IPS-15b (cell line): ENCODE data around the gene TOMM40L.
A peak's percentile ranks its signal among the peaks of the same experiment; 100 is the strongest.

Experiments used
- H3K27me3 ChIP-seq: one replicate; pipeline ENCODE4 v1.6.1; 2013; ENCODE audit warnings: low read length; ENCODE audit not compliant: control insufficient read depth, insufficient read depth
- H3K36me3 ChIP-seq: one replicate; pipeline ENCODE4 v1.6.1; 2013; ENCODE audit warnings: low read length; ENCODE audit not compliant: control insufficient read depth, insufficient read depth
- H3K4me1 ChIP-seq: one replicate; pipeline ENCODE4 v1.6.1; 2013; ENCODE audit warnings: mild to moderate bottlenecking, low read length; ENCODE audit not compliant: control insufficient read depth, insufficient read depth
- H3K4me3 ChIP-seq: one replicate; pipeline ENCODE4 v1.5.1; 2013; ENCODE audit warnings: low read depth, low read length
- H3K9ac ChIP-seq: one replicate; pipeline ENCODE4 v1.6.1; 2013; ENCODE audit warnings: low read depth, mild to moderate bottlenecking, low read length
- H3K9me3 ChIP-seq: one replicate; pipeline ENCODE4 v1.6.1; 2013; ENCODE audit warnings: mild to moderate bottlenecking, low read length; ENCODE audit not compliant: control insufficient read depth, insufficient read depth

TOMM40L gene

DNA sequence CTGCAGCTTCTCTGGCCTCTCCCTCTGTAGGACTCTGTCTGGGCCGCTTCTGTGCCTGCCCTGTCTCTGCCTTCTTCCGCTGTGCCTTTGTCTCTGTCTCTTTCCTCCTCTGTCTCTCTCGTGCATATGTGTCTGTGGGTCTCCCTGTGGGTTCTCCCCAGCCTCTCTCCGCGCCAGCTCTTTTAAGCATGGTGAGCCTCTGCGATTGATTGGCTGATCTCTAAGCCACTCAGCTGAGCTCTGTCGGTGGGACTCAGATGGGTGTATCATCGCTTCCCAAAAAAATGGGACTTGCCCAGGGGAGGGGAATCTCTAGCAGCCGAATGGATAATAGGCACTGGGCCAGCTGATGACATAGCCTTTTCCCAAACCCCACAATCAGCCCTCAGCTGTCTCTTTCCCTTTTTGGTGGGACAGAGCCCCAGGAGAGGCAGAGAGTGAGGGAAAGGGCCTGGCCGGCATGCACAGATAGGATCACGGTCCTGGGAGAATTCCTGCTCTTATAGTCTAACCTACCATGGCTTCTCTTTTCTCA, 26.9 kb upstream of the TOMM40L start, which contains the start of gene ADAMTS4:
Gene ADAMTS4, minus strand, starts transcription at position 158 of the 535 bp plus-strand sequence. CDS start 427 bp downstream, outside the sequence.
- H3K4me1 ChIP-seq, result peaks cover 46% of the 10 kb centered on the region
- no peaks in the 10 kb centered on the region for H3K27me3 ChIP-seq
- no peaks in the 10 kb centered on the region for H3K9me3 ChIP-seq
- H3K9ac ChIP-seq, result peak within 1 kb of the TSS; percentile 88
- peaks cover 19% of the 10 kb centered on the region for H3K36me3 ChIP-seq
- H3K4me3 ChIP-seq, result peak within 1 kb of the TSS; percentile 50

DNA sequence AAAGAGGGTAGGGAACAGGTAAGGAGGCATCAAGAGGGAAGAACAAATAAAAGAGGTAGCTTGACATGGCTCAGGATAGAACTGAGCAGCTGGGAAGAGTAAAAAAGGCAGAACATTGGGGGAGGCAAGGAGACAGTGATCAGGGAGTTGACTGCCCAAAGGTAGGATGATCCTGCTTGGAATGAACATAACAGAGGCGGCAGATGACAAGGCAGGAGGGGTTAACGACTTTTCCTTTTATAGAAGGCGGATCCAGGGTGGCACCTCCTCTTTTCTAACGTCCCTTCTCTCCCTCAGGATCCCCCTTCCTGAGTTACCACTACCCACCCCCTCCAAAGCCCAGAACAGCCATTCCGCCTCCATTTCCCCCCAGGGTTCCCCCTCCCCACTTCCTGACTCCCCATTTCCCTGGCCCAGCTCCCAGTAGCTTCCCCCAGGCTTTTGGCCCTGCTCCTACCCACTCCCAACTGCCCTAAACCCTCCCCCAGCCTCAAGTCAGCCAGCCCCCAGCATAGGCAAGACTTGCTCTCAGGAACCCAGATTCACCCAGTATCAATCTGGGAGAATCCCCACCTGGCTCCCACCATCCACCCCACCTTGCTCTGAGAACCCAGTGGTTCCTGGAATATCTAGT, 26.2 kb upstream of the TOMM40L start:
- Histone ChIP-seq H3K9ac (peak overlapping the region; percentile 88), H3K36me3 (peaks cover 25% of the 10 kb centered on the region), H3K27me3 (no peaks in the 10 kb centered on the region), H3K9me3 (no peaks in the 10 kb centered on the region), H3K4me3 (peak overlapping the region; percentile 50), H3K4me1 (peaks cover 46% of the 10 kb centered on the region)

DNA sequence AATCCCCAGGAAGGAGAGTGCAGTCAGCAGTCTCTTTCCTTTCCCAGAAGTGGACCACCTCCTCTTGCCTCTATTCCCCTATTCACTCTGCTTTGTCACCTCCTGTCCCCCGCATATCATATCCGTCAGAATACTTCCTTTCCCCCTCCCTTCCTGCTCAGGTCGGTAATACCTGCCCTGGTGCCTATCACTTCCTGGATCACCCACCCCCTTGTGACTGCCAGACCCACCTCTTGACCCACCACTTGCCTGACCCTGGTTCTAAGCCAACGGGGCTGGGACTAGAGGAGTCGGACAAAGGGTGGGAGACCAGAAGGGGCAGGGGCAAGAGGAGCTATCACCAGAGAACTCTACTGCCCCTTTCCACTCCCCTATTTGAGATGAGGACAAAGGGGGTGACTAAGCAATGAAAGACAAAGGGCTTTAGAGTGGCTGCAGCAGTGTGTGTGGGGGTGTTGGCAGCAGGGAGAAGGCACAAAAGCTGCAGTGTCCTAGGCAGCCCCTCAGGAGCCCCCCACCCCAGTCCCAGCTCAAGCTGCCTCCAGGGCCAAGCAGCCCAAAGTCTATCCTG, 25.4 kb upstream of the TOMM40L start:
- H3K9me3 ChIP-seq, result no peaks in the 10 kb centered on the region
- peaks cover 22% of the 10 kb centered on the region for H3K36me3 ChIP-seq
- peaks cover 46% of the 10 kb centered on the region for H3K4me1 ChIP-seq
- peak overlapping the region; percentile 88 for H3K9ac ChIP-seq
- peak overlapping the region; percentile 32 for H3K4me3 ChIP-seq
- no peaks in the 10 kb centered on the region for H3K27me3 ChIP-seq

- Histone ChIP-seq H3K36me3 (peaks cover 18% of the 10 kb centered on the region), H3K4me3 (peak overlapping the region; percentile 98), H3K9ac (peak overlapping the region; percentile 88), H3K9me3 (no peaks in the 10 kb centered on the region), H3K27me3 (no peaks in the 10 kb centered on the region), H3K4me1 (peaks cover 46% of the 10 kb centered on the region)
Observed at GRCh38 chr1:161200992-161201835, 24.6 kb upstream of the TOMM40L start.

- Histone ChIP-seq H3K4me3 (peak within 1 kb of the TSS; percentile 98), H3K36me3 (peaks cover 20% of the 10 kb centered on the region), H3K4me1 (peaks cover 38% of the 10 kb centered on the region)
Observed at GRCh38 chr1:161201836-161202712, 23.8 kb upstream of the TOMM40L start, which contains the start of gene NDUFS2. TSS of gene NDUFS2 (plus strand) at chr1:161202367. CDS start at chr1:161202386, 19 bp downstream.

GRCh38 chr1:161206411-161207140, 19.3 kb upstream of the TOMM40L start:
- H3K9me3 ChIP-seq, result no peaks in the 10 kb centered on the region
- no peaks in the 10 kb centered on the region for H3K27me3 ChIP-seq
- H3K9ac ChIP-seq, result no peak overlapping the region
- H3K36me3 ChIP-seq, result peaks cover 37% of the 10 kb centered on the region
- peaks cover 4% of the 10 kb centered on the region for H3K4me1 ChIP-seq
- no peak overlapping the region for H3K4me3 ChIP-seq

More at GRCh38 chr1:161201836-161202712, 23.8 kb upstream of the TOMM40L start, which contains the start of gene NDUFS2:
- H3K9me3 ChIP-seq, result no peaks in the 10 kb centered on the region
- peak within 1 kb of the TSS; percentile 95 for H3K9ac ChIP-seq
- H3K27me3 ChIP-seq, result no peaks in the 10 kb centered on the region

- Histone ChIP-seq H3K36me3 (peaks cover 43% of the 10 kb centered on the region), H3K9me3 (no peaks in the 10 kb centered on the region), H3K27me3 (no peaks in the 10 kb centered on the region), H3K4me1 (peaks cover 4% of the 10 kb centered on the region), H3K4me3 (no peak overlapping the region), H3K9ac (no peak overlapping the region)
Observed at GRCh38 chr1:161207173-161207572, 18.7 kb upstream of the TOMM40L start.

- Histone ChIP-seq H3K4me3 (no peak overlapping the region), H3K36me3 (peaks cover 46% of the 10 kb centered on the region), H3K9me3 (no peaks in the 10 kb centered on the region), H3K4me1 (peaks cover 3% of the 10 kb centered on the region), H3K9ac (no peak overlapping the region), H3K27me3 (no peaks in the 10 kb centered on the region)
Observed at GRCh38 chr1:161209790-161210409, 16.0 kb upstream of the TOMM40L start.

- H3K9me3 ChIP-seq, result no peaks in the 10 kb centered on the region
- H3K9ac ChIP-seq, result no peak overlapping the region
- H3K4me1 ChIP-seq, result peaks cover 19% of the 10 kb centered on the region
- peaks cover 37% of the 10 kb centered on the region for H3K36me3 ChIP-seq
- no peaks in the 10 kb centered on the region for H3K27me3 ChIP-seq
- H3K4me3 ChIP-seq, result no peak overlapping the region
Observed at GRCh38 chr1:161214369-161214768, 11.5 kb upstream of the TOMM40L start.

DNA sequence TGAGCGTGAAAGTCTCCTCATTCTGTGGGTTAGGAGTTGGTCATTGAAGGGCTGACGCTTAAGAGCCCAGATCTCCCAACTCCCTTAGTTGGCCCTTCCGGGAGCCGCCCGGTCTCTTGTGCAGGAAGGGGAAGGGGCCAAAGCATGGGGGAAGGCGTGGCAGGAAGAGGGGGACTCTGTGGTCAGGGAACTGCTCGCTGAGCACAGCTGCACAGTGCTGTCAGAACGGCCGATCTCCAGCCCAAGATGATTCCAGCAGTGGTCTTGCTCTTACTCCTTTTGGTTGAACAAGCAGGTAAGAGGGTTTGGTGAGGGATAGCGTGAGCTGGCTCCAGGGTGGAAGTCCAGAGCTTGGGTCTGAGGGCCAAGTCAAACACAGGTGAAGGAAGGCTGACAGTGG, 10.8 kb upstream of the TOMM40L start, which contains the start of gene FCER1G:
Gene FCER1G, plus strand, starts transcription at position 220 of the 400 bp plus-strand sequence. Its CDS starts 27 bp downstream, at position 247.
- peaks cover 37% of the 10 kb centered on the region for H3K36me3 ChIP-seq
- H3K9ac ChIP-seq, result no peak within 1 kb of the TSS
- H3K4me3 ChIP-seq, result no peak within 1 kb of the TSS
- peaks cover 17% of the 10 kb centered on the region for H3K4me1 ChIP-seq
- no peaks in the 10 kb centered on the region for H3K9me3 ChIP-seq
- H3K27me3 ChIP-seq, result no peaks in the 10 kb centered on the region
